ENCODE results near the gene FAM163B. TPM values are rescaled to one million over a fixed set of nuclear protein-coding genes. Genes with fewer than 3 reads are reported as not detected.

The FAM163B gene
- total RNA-seq, 2 experiments from 2014 or later, result not detected

DNA sequence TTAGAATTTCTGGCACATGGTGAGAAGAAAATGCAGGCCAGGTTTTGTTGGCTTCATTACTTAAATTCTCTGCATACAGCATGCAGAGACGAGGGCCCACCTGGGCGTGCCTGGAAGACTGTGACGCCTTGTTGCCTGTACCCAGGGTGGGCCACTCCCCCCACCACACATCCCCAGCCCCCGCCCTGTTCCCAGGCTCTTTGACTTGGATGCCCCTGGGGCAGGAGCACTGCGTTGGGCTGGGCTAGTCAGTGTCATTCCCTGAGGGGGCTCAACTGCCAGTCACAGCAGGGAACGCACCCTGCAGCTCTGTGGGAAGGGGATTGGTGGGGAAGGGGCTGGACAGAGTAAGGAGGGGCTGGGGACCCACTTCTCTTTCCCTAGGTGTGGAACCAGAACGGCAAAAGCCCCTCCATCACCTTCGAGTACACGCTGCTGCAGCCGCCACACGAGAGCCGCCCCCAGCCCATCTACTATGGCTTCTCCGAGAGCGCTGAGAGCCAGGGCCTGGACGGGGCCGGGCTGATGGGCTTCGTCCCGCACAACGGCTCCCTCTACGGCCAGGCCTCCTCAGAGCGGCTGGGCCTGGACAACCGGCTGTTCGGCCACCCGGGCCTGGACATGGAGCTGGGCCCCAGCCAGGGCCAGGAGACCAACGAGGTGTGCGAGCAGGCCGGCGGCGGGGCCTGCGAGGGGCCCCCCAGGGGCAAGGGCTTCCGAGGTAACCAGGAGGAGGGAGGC, 55.0 kb downstream of the FAM163B start:
- DNase-seq (no peak), ATAC-seq (ENCODE audit: low read depth) (no peak)
- H3K4me3 Mint-ChIP-seq, result no peak overlapping the region
- H3K36me3 Mint-ChIP-seq, result no peaks in the 10 kb centered on the region
- POLR2A ChIA-PET, result no interaction called here
- H3K27ac Mint-ChIP-seq, result no peak overlapping the region
- peaks cover 9% of the 10 kb centered on the region for H3K4me1 Mint-ChIP-seq
- H3K27me3 Mint-ChIP-seq, result peaks cover 2% of the 10 kb centered on the region
- no peaks in the 10 kb centered on the region for H3K9me3 Mint-ChIP-seq

DNA sequence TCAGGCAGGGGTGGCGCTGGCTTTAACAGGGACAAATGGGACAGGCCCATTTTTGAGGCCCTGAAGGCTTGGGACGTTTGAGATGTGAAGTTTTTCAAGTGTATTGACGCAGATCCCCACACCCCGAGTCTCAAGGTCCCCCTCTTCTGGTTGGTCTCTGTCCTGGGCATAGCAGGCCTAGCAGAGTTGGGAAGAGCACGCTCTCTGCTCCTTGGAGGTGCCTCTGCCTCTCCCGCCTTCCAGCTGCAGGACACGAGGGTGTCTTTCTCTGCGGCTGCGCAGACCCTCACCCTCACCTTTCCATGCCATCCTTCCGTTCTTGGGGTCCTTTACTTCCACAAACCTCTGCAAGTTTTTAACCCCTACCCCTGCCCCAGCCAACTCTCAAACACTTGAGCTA, 56.1 kb downstream of the FAM163B start:
- POLR2A ChIA-PET, result no interaction called here
- no peaks in the 10 kb centered on the region for H3K27me3 Mint-ChIP-seq
- H3K4me3 Mint-ChIP-seq, result no peak overlapping the region
- no peak for ATAC-seq (ENCODE audit: low read depth)
- no peaks in the 10 kb centered on the region for H3K36me3 Mint-ChIP-seq
- no peak overlapping the region for H3K27ac Mint-ChIP-seq
- DNase-seq, result no peak
- H3K4me1 Mint-ChIP-seq, result peaks cover 2% of the 10 kb centered on the region
- no peaks in the 10 kb centered on the region for H3K9me3 Mint-ChIP-seq

DNA sequence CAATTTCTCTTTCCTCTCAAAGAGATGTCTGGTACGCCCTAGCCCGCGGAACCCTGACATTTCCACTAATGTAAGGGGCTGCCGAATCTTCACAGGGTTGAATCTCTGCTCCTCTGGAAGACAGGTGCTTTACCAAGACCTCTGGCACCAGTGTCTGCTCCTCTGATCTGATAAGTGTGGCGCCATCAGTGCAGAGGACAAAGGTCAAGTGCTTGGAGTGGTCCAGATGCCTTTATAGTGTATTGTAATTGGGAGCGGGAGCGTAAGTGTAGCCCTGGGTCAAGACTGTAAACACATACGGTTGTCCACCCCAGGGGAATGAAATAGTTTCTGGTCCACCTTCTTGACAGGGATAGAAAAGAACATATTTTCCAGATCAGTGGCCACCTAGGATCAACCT, 57.0 kb downstream of the FAM163B start:
- Mint-ChIP-seq H3K36me3 (no peaks in the 10 kb centered on the region), H3K4me3 (no peak overlapping the region), H3K9me3 (no peaks in the 10 kb centered on the region), H3K27me3 (no peaks in the 10 kb centered on the region), H3K4me1 (no peaks in the 10 kb centered on the region), H3K27ac (no peak overlapping the region)
- DNase-seq, result no peak
- POLR2A ChIA-PET, result no interaction called here
- no peak for ATAC-seq (ENCODE audit: low read depth)

DNA sequence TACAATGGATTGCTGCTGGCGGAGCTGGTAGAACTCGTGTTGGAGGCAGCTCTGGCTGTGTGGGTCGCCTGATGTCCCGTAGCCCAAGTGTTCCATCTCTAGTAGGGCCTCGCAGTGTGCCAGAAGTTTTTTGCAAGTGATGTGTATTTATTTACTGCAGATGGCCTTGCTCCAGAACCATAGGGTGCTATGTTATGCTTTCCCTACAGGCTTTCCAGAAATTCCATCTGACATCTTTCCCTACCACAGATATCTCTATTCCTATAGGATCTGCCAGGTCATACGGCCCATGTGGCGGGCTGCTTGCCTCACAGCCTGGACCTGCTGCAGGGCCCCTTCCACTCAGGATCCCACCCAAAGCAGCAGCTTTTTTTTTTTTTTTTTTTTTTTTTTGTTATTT, 57.7 kb downstream of the FAM163B start:
- H3K4me3 Mint-ChIP-seq, result no peak overlapping the region
- H3K9me3 Mint-ChIP-seq, result no peaks in the 10 kb centered on the region
- H3K27ac Mint-ChIP-seq, result no peak overlapping the region
- no peaks in the 10 kb centered on the region for H3K36me3 Mint-ChIP-seq
- no peak for ATAC-seq (ENCODE audit: low read depth)
- H3K27me3 Mint-ChIP-seq, result no peaks in the 10 kb centered on the region
- POLR2A ChIA-PET, result interaction anchor here (0.6 kb wide), 1 partner anchor 222 kb away, joined by 5 read pairs; no protein-coding TSS in a partner anchor
- DNase-seq, result no peak
- H3K4me1 Mint-ChIP-seq, result no peaks in the 10 kb centered on the region

DNA sequence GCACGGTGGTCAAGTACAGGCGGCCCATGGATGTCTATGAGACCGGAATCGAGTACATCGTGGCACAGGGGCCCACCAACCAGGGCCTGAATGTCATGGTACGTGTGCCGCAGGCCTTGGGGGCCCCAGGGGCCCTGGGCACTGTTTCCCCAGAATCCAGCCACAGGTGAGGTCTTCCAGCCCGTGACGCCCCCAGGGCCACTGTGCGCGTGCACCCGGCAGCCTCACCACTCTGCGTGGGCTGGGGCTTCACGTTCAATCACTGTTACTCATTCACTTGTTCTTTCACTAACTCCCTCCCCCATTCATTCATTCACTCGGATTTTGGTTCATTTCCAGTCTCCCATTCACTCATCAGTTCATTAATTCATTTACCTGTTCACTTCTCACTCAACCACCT, 62.1 kb downstream of the FAM163B start:
- Mint-ChIP-seq H3K27ac (peak overlapping the region; percentile 2), H3K9me3 (no peaks in the 10 kb centered on the region), H3K4me1 (no peaks in the 10 kb centered on the region), H3K27me3 (no peaks in the 10 kb centered on the region), H3K4me3 (no peak overlapping the region), H3K36me3 (no peaks in the 10 kb centered on the region)
- ATAC-seq (ENCODE audit: low read depth), result no peak
- POLR2A ChIA-PET, result no interaction called here
- DNase-seq, result no peak

GRCh38 chr9:133546287-133546680, 62.9 kb downstream of the FAM163B start:
- POLR2A ChIA-PET, result no interaction called here
- Mint-ChIP-seq H3K9me3 (no peaks in the 10 kb centered on the region), H3K27ac (no peak overlapping the region), H3K4me1 (no peaks in the 10 kb centered on the region), H3K4me3 (no peak overlapping the region), H3K36me3 (no peaks in the 10 kb centered on the region), H3K27me3 (no peaks in the 10 kb centered on the region)
- DNase-seq, result no peak
- no peak for ATAC-seq (ENCODE audit: low read depth)

DNA sequence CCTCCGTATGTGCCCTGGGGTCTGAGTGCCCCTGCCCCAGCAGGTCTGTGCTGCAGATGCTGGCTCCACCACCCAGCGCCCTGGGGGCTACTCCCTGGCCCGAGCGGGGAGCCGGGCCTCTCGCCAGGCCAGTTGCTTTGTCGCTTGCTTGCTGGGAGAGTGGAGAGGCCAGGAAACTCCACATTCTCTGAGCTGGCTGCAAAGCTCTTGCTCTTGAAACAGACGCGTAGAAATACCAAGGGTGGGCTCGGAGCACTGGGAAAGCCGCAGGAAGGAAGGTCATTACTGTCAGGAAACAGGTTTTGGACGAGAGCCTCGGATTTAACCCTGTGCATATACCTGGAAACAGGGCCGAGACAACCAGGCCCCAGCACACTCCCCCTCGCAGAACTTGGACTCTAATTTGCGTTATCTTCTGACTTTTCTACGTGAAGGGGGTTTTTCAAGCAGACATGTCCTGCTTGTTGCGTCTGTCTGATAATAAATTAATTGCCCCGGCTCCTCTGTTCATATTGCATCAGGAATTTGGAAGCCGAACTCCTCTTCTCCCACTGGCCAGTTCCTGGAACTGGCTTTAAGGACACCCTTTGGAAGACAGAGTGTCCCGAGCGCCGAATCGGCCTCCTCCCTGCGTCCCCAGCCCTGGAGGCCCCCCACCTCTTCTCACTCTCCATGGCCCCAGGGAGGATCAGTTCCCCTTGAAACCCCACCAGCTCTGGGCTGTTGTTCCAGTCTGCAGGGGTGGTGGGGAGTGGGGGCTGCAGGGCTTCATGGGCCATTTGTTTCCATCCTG, 63.5 kb downstream of the FAM163B start:
- Mint-ChIP-seq H3K36me3 (no peaks in the 10 kb centered on the region), H3K27me3 (no peaks in the 10 kb centered on the region), H3K4me3 (no peak overlapping the region), H3K4me1 (no peaks in the 10 kb centered on the region), H3K9me3 (no peaks in the 10 kb centered on the region), H3K27ac (no peak overlapping the region)
- DNase-seq (no peak), ATAC-seq (ENCODE audit: low read depth) (no peak)
- POLR2A ChIA-PET, result no interaction called here

GRCh38 chr9:133543772-133544467, 65.3 kb downstream of the FAM163B start:
- H3K27me3 Mint-ChIP-seq, result peaks cover 4% of the 10 kb centered on the region
- no peaks in the 10 kb centered on the region for H3K36me3 Mint-ChIP-seq
- H3K9me3 Mint-ChIP-seq, result no peaks in the 10 kb centered on the region
- DNase-seq, result no peak
- H3K27ac Mint-ChIP-seq, result no peak overlapping the region
- POLR2A ChIA-PET, result no interaction called here
- no peak for ATAC-seq (ENCODE audit: low read depth)
- H3K4me3 Mint-ChIP-seq, result no peak overlapping the region
- H3K4me1 Mint-ChIP-seq, result peaks cover 2% of the 10 kb centered on the region

GRCh38 chr9:133542002-133542401, 67.2 kb downstream of the FAM163B start:
- Mint-ChIP-seq H3K4me1 (peaks cover 2% of the 10 kb centered on the region), H3K4me3 (no peak overlapping the region), H3K27ac (no peak overlapping the region), H3K27me3 (peaks cover 4% of the 10 kb centered on the region), H3K36me3 (no peaks in the 10 kb centered on the region), H3K9me3 (no peaks in the 10 kb centered on the region)
- DNase-seq, result no peak
- ATAC-seq (ENCODE audit: low read depth), result no peak
- POLR2A ChIA-PET, result no interaction called here

GRCh38 chr9:133540698-133541025, 68.5 kb downstream of the FAM163B start:
- H3K4me3 Mint-ChIP-seq, result no peak overlapping the region
- no peak overlapping the region for H3K27ac Mint-ChIP-seq
- H3K9me3 Mint-ChIP-seq, result no peaks in the 10 kb centered on the region
- no peak for DNase-seq
- ATAC-seq (ENCODE audit: low read depth), result no peak
- H3K4me1 Mint-ChIP-seq, result peaks cover 2% of the 10 kb centered on the region
- POLR2A ChIA-PET, result interaction anchor here (1.3 kb wide), 1 partner anchor 31 kb away, joined by 3 read pairs; no protein-coding TSS in a partner anchor
- no peaks in the 10 kb centered on the region for H3K36me3 Mint-ChIP-seq
- H3K27me3 Mint-ChIP-seq, result peaks cover 4% of the 10 kb centered on the region

DNA sequence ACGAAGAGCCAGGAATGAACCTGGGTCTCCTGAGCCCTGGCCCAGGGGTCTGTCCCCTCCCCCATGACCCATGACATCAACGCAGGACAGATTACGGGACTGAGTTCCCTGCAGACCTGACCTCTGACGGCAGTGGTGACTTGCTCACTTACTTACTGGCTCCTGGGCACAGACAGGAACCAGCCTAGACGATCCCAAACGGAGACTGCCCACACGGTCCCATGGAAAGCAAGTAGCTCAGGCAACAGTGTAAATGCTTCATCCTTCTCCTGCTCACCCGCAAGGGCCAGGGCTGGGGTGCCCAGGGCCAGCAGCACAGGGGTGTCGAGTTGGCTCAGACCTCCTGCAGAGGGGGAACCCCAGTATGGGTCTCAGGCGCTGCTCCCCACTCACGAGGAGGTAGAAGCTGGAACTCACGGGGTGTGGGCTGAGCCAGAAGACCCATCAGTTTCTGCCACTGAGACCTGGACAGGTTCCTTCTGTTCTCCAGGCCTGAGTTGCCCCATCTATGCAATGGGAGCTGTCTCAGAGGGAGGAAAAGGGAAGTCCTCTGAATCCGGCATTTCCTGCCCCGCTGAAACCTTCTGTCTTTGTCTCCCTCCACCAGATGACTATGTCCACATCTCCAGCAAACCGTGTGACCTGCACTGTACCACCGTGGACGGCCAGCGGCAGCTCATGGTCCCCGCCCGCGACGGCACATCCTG, 69.0 kb downstream of the FAM163B start:
- POLR2A ChIA-PET, result interaction anchor here (1.3 kb wide), 1 partner anchor 30 kb away, joined by 3 read pairs; no protein-coding TSS in a partner anchor
- Mint-ChIP-seq H3K27ac (no peak overlapping the region), H3K4me3 (no peak overlapping the region)

GRCh38 chr9:133538851-133539833, 70.0 kb downstream of the FAM163B start:
- no peak overlapping the region for H3K27ac Mint-ChIP-seq
- DNase-seq, result no peak
- H3K36me3 Mint-ChIP-seq, result no peaks in the 10 kb centered on the region
- no peaks in the 10 kb centered on the region for H3K9me3 Mint-ChIP-seq
- H3K27me3 Mint-ChIP-seq, result peaks cover 11% of the 10 kb centered on the region
- no peak for ATAC-seq (ENCODE audit: low read depth)
- H3K4me1 Mint-ChIP-seq, result peaks cover 2% of the 10 kb centered on the region
- POLR2A ChIA-PET, result interaction anchor here (1.3 kb wide), 1 partner anchor 29 kb away, joined by 3 read pairs; no protein-coding TSS in a partner anchor
- H3K4me3 Mint-ChIP-seq, result no peak overlapping the region

More for the DNA sequence above, 69.0 kb downstream of the FAM163B start:
- DNase-seq (no peak), ATAC-seq (ENCODE audit: low read depth) (no peak)
- Mint-ChIP-seq H3K9me3 (no peaks in the 10 kb centered on the region), H3K36me3 (no peaks in the 10 kb centered on the region), H3K4me1 (peaks cover 2% of the 10 kb centered on the region), H3K27me3 (peaks cover 7% of the 10 kb centered on the region)

Data from activated naive CD8-positive, alpha-beta T cell treated with anti-CD3 and anti-CD28 coated beads, Interleukin-2, amount 10 ng/mL, durations not matched to agents 7 days and 5 days (primary cell).